HG02885 (cell line): Measurements from ENCODE around the gene EYA2.
"Not testable (repeated sequence)": the region's sequence is repeated elsewhere in the genome, so short reads cannot be mapped to it uniquely, and the experiment has no call there.

Source experiments
- ATAC-seq: cut with Tn5 transposase; IDR thresholded peaks from one replicate; pipeline ENCODE4 v1.9.1; 2021; ENCODE audit warnings: mild to moderate bottlenecking; ENCODE audit not compliant: unreplicated experiment, poor library complexity

EYA2 gene

GRCh38 chr20:47150403-47151152, 255.9 kb downstream of the EYA2 start:
- ATAC-seq = no peak

- ATAC-seq = no peak
Measured at GRCh38 chr20:47152068-47152467, 257.4 kb downstream of the EYA2 start.

DNA sequence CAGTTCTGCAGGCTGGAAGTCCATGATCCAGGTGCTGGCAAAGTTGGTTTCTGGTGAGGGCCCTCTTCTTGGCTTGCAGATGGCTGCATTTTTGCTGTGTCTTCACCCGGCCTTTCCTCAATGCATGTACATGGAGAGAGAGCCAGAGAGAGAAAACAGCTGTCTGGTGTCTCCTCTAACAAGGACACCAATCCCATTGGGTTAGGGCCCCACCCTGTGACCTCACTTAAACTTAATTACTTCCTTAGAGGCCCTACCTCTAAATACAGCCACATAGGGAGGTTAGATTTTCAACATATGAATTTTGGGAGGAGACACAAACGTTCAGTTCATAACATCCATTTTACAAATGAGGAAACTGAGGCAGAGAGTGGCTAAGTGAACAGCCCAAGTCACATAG, 259.4 kb downstream of the EYA2 start:
- no peak for ATAC-seq

DNA sequence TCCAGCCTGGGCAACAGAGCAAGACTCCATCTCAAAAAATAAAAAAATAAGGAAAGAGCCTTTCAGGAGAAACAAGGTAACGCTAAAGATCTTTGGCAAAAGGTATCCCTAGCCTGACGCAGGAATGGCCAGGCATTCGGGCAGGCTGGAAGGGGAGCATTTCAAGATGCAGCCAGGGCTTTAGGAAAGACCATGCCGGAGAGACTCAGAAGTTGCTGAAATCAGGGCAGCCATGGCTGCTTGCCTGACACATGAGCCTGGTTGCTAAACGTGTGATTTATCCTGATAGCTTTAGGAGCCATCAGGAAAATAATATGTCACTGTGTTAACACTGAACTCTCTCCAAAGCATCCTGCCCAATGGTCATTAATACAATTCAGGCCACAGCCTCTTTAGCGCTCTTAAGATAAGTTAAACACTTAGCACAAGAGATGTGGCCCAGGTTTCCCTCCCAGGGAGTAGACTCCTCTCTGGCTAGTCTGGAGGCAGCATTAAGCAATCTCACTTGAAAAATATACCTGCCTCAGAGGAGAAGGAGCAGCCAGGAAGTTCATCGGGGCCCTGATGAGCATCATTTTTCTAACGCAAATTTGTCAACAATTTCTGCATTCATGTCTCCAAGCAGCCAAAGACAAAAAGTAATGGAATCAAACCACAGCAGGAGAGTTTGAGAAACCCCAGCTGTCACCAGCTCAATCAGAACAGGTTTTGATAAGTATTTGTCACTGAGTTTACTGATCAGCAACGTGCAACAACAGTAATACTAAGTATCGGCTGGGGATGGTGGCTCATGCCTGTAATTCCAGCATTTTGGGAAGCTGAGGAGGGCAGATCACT, 261.9 kb downstream of the EYA2 start:
- ATAC-seq = no peak

DNA sequence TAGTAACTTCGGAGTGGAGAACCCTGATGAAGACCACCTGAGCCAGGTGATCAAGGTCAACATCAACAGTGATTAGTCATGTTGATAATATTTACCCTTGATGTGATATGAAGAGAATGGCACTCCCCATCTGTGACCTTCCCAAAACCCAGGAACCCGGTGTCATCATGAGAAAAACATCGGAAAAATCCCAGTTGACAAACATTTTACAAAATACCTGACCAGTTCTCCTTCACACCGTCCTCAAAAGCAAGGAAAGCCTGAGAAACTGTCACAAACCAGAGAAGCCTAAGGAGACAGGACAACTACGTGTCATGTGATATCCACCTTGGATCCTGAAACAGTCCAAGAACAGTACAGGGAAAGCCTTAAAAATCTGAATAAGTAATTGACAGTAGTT, 264.5 kb downstream of the EYA2 start:
- no peak for ATAC-seq

- ATAC-seq = no peak
Measured at GRCh38 chr20:47160240-47160639, 265.6 kb downstream of the EYA2 start.

DNA sequence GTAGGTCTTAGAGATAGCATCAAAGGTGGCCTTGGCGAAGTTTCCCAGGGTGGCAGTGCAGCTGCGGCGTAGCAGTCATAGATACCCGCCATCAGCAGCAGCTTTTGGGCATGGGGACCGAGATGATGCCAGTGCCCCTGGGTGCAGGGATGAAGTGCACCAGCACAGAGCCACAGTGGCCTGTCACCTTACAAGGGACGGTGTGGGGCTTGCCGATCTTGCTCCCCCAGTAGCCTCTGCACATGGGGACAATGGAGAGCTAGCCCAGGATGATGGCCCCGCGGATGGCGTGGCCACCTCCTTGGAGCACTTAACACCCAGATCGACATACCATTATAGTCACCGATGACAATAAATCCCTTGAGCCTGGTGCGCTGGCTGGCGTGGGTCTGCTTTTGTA, 266.3 kb downstream of the EYA2 start:
- no peak for ATAC-seq

GRCh38 chr20:47161411-47161810, 266.8 kb downstream of the EYA2 start:
- ATAC-seq = no peak

DNA sequence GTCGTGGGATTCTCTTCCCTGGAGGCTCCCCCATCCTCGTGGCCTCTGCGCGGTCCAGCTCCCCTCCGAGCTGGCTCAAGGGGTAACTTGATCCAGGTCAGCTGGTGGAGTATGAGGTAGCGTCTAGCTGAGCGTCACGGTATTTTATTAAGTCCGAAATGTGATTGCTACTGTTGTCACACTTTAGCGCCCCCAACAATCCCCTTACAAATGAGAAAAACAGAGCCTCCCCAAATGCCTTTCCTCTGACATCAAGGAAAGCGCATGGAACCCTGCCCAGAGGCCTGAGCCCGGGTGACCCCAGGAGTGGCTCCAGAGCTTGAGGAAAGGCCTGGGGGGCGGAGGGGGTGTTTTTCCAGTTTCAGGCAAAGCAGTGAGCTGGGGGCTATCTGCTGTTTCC, 269.5 kb downstream of the EYA2 start:
- no peak for ATAC-seq

- ATAC-seq = no peak
Measured at GRCh38 chr20:47165376-47165865, 270.8 kb downstream of the EYA2 start.

DNA sequence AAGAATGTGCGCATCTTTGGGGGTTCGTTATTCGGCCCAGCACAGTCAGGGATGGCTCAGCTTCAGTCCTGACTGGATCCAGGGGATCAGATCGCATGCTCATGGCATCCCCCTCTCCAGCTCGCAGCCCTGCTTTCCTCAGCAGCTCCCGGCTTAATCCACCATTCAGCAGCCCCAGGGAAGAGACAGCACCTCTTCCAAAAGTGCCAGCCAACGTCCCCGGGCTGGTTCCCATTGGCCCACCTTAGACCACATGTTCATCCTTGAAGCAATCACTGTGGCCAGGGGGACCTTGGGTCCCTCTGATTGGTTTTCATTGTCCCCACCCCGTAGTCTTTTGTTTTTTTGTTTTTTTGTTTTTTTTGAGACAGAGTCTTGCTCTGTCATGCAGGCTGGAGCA, 273.2 kb downstream of the EYA2 start:
- no peak for ATAC-seq

- ATAC-seq = no peak
Measured at GRCh38 chr20:47172579-47172978, 277.9 kb downstream of the EYA2 start.

DNA sequence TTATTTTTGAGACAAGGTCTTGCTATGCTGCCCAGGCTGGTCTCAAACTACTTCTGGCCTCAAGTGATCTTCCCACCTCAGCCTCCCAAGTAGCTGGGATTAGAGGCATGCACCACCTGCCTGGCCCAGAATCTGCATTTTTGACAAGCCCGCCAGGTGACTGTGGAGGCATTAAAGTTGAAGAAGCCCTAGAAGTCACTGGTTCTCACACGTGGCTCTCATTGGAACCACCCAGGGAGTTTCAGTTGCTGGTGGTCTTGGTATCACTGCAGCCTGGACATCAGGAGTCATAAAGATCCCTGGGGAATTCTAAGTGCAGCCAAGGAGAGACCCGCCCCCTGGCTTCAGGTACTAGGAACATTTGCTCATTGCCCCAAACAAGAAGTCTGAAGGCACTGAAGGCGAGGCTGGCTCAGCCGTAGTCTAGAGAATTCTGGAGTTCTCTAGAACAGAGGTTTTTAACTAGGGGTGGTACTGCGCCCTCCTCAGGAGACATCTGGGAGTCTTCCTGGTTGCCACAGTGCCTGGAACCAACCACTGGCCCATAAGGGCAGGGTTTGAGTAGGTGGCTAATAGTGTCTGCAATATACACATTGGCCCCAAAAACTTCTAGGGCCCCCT, 279.1 kb downstream of the EYA2 start:
- ATAC-seq = no peak

DNA sequence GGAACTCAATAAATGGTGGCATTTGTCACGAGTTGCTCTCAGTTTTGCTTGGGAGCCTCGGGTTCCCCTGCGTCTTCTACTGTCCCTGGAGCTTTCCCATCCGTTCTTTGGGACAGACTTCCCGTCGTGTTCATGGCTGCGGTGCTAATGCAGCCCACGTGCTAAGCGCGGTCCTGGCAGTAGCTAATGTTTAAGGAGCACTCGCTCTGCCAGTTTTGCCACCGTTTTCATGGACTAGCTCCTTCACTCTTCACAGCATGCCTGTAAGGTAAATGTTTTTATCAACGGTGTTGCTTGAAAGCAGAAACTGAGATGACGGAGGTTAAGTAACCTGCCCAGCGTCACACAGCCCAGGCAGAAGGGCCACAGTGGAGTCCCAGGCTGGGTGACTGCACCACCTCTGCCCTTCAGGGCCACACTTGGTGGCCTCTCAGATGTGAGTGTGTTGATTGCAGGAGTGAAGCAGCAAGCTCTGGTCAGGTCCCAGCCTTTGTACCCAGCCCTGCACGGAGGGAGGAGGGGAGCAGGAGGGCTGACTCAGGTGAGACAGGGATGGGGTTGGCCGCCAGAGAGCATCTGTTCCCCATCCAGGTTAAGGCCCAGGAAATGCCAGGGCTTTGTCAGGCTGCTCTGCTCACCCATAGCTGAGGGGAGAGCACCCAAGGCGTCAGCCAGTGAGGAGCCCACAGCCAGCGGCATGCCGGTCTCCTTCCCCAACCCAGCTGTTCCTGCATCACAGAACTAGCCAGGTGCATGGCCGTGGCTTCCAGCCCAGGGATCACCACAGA, 280.0 kb downstream of the EYA2 start:
- no peak for ATAC-seq

GRCh38 chr20:47175493-47175892, 280.9 kb downstream of the EYA2 start:
- ATAC-seq = no peak

DNA sequence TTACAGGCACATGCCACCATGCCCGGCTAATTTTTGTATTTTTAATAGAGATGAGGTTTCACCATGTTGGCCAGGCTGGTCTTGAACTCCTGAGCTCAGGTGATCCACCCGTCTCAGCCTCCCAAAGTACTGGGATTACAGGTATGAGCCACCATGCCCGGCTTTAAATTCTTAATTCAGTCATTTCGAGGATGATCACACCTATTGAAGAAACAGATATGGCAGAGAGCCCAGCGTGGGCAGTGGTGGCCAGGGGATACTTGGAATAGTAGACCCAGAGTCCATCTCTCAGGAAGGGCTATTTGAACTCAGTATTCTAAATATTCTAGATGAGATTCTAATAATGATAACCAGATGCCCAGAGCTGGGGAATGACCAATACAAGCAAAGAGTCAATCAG, 281.6 kb downstream of the EYA2 start:
- not testable (repeated sequence) for ATAC-seq

DNA sequence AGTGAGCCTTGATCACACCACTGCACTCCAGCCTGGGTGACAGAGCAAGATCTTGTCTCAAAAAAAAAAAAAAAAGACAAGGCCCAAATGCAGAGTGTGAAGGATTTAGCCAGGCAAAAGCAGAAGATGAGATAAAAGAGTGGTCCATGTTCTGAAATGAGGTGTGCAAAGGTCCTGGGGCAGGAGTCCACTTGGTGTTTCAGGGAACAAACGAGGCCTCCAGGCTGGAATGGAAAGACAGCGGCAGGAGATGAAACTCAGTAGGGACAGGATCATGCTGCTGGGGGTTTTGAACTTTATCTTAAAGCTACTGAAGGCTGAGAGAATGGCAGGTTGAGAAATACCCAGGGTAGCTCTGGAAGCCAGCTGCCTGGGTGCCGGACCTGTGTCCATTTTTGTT, 283.6 kb downstream of the EYA2 start:
- no peak for ATAC-seq

DNA sequence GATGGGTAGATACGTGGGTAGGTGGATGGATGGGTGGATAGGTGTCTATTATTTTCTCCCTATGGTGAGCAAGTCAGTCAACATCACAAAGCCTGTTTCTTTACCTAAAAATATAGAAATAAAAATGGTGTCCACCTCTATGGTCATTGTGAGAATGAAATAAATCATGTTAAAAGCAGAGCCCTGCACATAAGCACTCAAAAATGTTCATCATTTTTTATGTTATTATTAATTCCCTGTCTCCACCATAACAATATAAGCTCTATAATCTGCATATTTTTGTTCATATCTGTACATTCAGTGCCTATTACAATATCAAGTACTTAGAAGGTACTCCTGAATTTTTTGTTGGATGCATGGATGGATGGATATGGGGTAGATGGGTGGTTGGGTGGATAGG, 284.2 kb downstream of the EYA2 start:
- ATAC-seq = no peak

DNA sequence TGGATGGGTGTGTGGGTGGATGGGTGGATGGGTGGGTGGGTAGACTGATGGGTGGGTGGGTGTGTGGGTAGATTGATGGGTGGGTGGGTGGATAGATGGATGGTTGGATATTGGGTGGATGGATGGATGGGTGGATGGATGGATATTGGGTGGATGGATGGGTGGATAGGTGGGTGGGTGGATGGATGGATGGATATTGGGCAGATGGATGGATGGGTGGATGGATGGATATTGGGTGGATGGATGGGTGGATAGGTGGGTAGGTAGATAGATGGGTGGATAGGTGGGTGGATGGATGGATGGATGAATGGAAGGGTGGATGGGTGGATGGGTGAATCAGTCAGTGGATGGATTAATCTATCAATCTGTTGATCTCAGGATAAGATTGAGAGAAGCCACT, 284.6 kb downstream of the EYA2 start:
- no peak for ATAC-seq

GRCh38 chr20:47181056-47181862, 286.6 kb downstream of the EYA2 start:
- no peak for ATAC-seq
